Right lobe of liver (tissue), 6 donors: ENCODE data around the gene MYO10. TPM values are rescaled to one million over a fixed set of nuclear protein-coding genes. Genes with fewer than 3 reads are reported as not detected.
A peak's percentile ranks its signal among the peaks of the same experiment; 100 is the strongest.
"Not testable (repeated sequence)": the region's sequence is repeated elsewhere in the genome, so short reads cannot be mapped to it uniquely, and the experiment has no call there.

ENCODE experiments used
- ATAC-seq, 4 donors: fragments of 200-7000 bp; cut with Tn5 transposase; one replicate each; pipeline ENCODE4 v1.9.1; 2020; ENCODE audit warnings: mild to moderate bottlenecking in 4 of 4, moderate library complexity in 4 of 4
- DNase-seq, 3 donors: peaks; one replicate each; pipeline ENCODE4 v3.0.0-alpha.2; 2020
- H3K27ac ChIP-seq, 3 donors: fragments of 200-600 bp; one replicate each; pipeline ENCODE4 v1.8.0; 2022
- H3K27me3 ChIP-seq, 2 donors: fragments of 200-600 bp; one replicate each; pipeline ENCODE4 v1.8.0; 2022
- H3K36me3 ChIP-seq, 4 donors: fragments of 200-600 bp; sonication (generic) in 1 of 4; one replicate each; pipeline versions ENCODE4 v1.5.1 to v1.8.0; 2017 to 2022; ENCODE audit warnings: control low read depth in 1 of 4
- H3K4me1 ChIP-seq, 4 donors: fragments of 200-600 bp; sonication (generic) in 1 of 4; one replicate each; pipeline versions ENCODE4 v1.5.1 to v1.8.0; 2017 to 2022; ENCODE audit warnings: control low read depth in 1 of 4
- H3K4me3 ChIP-seq, 3 donors: fragments of 200-600 bp; one replicate each; pipeline ENCODE4 v1.8.0; 2022
- H3K9me3 ChIP-seq, 4 donors: fragments of 200-600 bp; sonication (generic) in 1 of 4; one replicate each; pipeline versions ENCODE4 v1.5.1 to v1.8.0; 2017 to 2022; ENCODE audit warnings: control low read depth in 1 of 4
- CTCF ChIP-seq, 4 donors: fragments of 200-600 bp in 3 of 4; fragments of 450-650 bp in 1 of 4; IDR thresholded peaks; one replicate each; pipeline versions ENCODE4 v1.5.1 to v1.8.0; 2016 to 2022; ENCODE audit warnings: antibody characterized with exemption in 4 of 4, mild to moderate bottlenecking in 2 of 4
- POLR2A ChIP-seq: fragments of 450-650 bp; IDR thresholded peaks from one replicate; pipeline ENCODE4 v1.6.1; 2017; ENCODE audit warnings: antibody characterized with exemption, mild to moderate bottlenecking
- WGBS: methylation state at CpG from one replicate; pipeline ENCODE4 v1.1.6; 2018; ENCODE audit warnings: low coverage, low lambda C conversion rate; ENCODE audit not compliant: insufficient coverage; ENCODE audit errors: missing lambda C conversion rate; 5-methylcytosine and 5-hydroxymethylcytosine counted together
- intact Hi-C, 2 donors: fragments of 100-400 bp; cut with DNase I; formaldehyde crosslinking; loops; one replicate each; pipeline versions ENCODE4 v1.11.2 to v1.14.1; 2022
- long read RNA-seq: library from polyadenylated mRNA; unstranded; transcript quantifications from one replicate; pipeline ENCODE4 v2.0.0, GENCODE V29; 2019
- total RNA-seq, 6 experiments: library from RNA; depleted of rRNA in 2 of 6; stranded (reverse); fragments of >200 nt in 2 of 6; fragmentation: NEBNext Ultra II Directional in 3 of 6; extraction: Animal tissue kit (Norgen Biotek cat#: 25700) in 3 of 6; gene quantifications; one replicate each; pipeline versions ENCODE4 v1.1.0 to v1.2.4, GENCODE V29; 2016 to 2023
- donor health status: DM: no; HTN: yes; CAD: no.
- donor health status: DM: no; HTN: no; CAD: no.
- donor health status: DM: no; HTN: no; CAD: no.
- donor health status: DM: no; HTN: yes; CAD: no.
- donor health status: DM: no; HTN: yes; CAD: no.

Gene MYO10
- 10 to 100 TPM in 2 of 6 experiments, 1 to 10 TPM in 4; 3.9 to 13.1 (median 6.9) TPM for total RNA-seq
- long read RNA-seq, partial matches to known transcripts, result 0 of 1 reads
- long read RNA-seq, other reads (novel, unspliced or antisense), result 1 of 1 reads

- H3K36me3 ChIP-seq, result no peaks in the 10 kb centered on the region
- no peak for TF ChIP-seq CTCF (IDR thresholded peaks at IDR 0.05)
- TF ChIP-seq POLR2A, result peak; percentile 62
- WGBS, result under 1% methylated on average over 16 of the region's 70 CpGs
- peak; percentile 84 to 93 (median 89) for ATAC-seq
- DNase-seq, result peak; percentile 84 to 91 (median 89)
- peak within 1 kb of the TSS; percentile 60 to 66 (median 61) for H3K4me3 ChIP-seq
- H3K27me3 ChIP-seq, result peaks cover 0 to 26% of the 10 kb centered on the region in 2 donors
- peak within 1 kb of the TSS; percentile 48 to 80 (median 57) for H3K27ac ChIP-seq
- intact Hi-C loops, result no loop called here
- no peaks in the 10 kb centered on the region for H3K9me3 ChIP-seq
- peaks cover 0 to 16% (median 0%) of the 10 kb centered on the region in 4 donors for H3K4me1 ChIP-seq
Measured at GRCh38 chr5:16936150-16936988, at the start of gene MYO10. MYO10 (minus strand) TSS chr5:16936288; CDS start chr5:16935808, 480 bp downstream.

DNA sequence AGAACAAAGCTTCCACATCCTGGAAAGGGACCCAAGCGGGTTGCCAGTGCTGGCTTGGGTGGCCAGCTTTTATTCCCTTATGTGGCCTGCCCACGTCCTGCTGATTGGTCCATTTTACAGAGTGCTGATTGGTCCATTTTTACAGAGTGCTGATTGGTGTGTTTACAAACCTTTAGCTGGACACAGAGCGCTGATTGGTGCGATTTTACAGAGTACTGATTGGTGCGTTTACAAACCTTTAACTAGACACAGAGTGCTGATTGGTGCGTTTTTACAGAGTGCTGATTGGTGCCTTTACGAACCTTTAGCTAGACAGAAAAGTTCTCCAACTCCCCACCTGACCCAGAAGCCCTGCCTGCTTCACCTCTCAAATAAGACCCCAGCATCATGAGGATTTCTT lies 49.2 kb upstream of the MYO10 start:
- H3K4me1 ChIP-seq, ATAC-seq, H3K4me3 ChIP-seq, H3K36me3 ChIP-seq, DNase-seq, H3K9me3 ChIP-seq, H3K27ac ChIP-seq, H3K27me3 ChIP-seq, intact Hi-C loops: not testable (repeated sequence)
- 62% methylated on average over 3 of the region's 7 CpGs for WGBS

- H3K27ac ChIP-seq, result no peak overlapping the region
- ATAC-seq, result no peak
- no peak overlapping the region for H3K4me3 ChIP-seq
- H3K27me3 ChIP-seq, result no peaks in the 10 kb centered on the region
- 50% methylated on average over 1 of the region's 1 CpG for WGBS
- H3K36me3 ChIP-seq, result no peaks in the 10 kb centered on the region
- TF ChIP-seq POLR2A (no peak), CTCF (IDR thresholded peaks at IDR 0.05) (no peak)
- no peaks in the 10 kb centered on the region for H3K9me3 ChIP-seq
- intact Hi-C loops, result no loop called here
- H3K4me1 ChIP-seq, result no peaks in the 10 kb centered on the region
- DNase-seq, result no peak
Measured at GRCh38 chr5:16983972-16984371, 47.9 kb upstream of the MYO10 start.

DNA sequence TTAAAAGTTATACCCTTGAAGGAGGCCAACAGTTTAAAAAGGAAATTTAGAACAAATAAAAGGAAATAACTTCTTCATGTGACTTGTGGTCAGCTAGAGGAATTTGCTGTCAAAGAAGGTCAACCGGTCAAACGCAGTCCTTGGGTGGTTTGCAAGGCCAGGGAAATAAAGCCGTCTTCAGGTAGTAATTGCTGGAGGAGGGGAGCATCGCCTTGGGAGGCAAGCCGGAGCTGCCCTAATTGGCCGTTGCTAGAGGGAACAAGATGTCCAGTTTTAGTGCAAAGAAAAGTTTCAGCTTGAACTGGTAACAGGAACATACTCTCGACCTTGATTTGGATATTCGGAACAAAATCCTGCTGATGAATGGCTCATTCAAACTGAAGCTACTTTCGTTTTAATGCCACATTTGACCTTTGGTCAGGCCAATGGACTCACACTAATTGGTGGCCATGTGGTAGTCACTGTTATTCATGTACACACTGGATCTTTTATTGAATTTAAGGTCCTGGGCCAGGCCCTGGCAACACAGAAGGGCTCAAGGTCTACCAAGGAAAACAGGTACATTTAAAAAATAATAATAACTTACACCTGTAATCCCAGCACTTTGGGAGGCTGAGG lies 47.0 kb upstream of the MYO10 start:
- ATAC-seq (peak in 3 of 4 donors; percentile 46 to 61 (median 50)), DNase-seq (no peak)
- H3K27ac ChIP-seq, result no peak overlapping the region
- 40% methylated on average over 9 of the region's 9 CpGs for WGBS
- intact Hi-C loops, result no loop called here
- no peaks in the 10 kb centered on the region for H3K4me1 ChIP-seq
- H3K36me3 ChIP-seq, result no peaks in the 10 kb centered on the region
- H3K4me3 ChIP-seq, result no peak overlapping the region
- H3K27me3 ChIP-seq, result no peaks in the 10 kb centered on the region
- no peak for TF ChIP-seq POLR2A
- no peak for TF ChIP-seq CTCF (IDR thresholded peaks at IDR 0.05)
- H3K9me3 ChIP-seq, result no peaks in the 10 kb centered on the region

GRCh38 chr5:16981700-16982099 lies 45.6 kb upstream of the MYO10 start:
- intact Hi-C loops, result no loop called here
- no peaks in the 10 kb centered on the region for H3K4me1 ChIP-seq
- no peaks in the 10 kb centered on the region for H3K36me3 ChIP-seq
- DNase-seq (no peak), ATAC-seq (no peak)
- 83% methylated on average over 4 of the region's 8 CpGs for WGBS
- TF ChIP-seq CTCF (IDR thresholded peaks at IDR 0.05) (no peak), POLR2A (no peak)
- no peaks in the 10 kb centered on the region for H3K27me3 ChIP-seq
- H3K27ac ChIP-seq, result no peak overlapping the region
- no peak overlapping the region for H3K4me3 ChIP-seq
- no peaks in the 10 kb centered on the region for H3K9me3 ChIP-seq
